ENCODE measurements around the gene ZNRF2.

DNA sequence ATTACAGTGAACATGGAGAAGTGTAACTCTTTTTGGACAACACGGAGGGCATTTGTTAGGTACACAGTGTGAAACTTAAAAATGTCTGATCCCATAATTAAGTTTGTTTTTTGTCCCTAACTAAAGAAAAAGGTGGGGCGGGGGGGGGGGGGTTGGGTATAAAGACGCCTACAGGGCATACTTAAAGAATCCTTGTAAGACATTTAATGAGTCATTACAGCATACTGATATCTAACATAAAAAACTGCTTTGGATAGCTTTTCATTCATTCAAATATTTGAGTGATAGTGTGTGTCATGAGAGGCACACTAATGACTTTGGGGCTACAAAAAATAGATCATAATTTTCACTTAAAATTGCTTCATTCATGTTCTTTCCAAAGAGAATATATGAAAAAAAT lies 31.2 kb downstream of the ZNRF2 start:
- no peak for TF ChIP-seq POLR2A (IDR thresholded peaks at IDR 0.05)
- TF ChIP-seq, protein P1, sequence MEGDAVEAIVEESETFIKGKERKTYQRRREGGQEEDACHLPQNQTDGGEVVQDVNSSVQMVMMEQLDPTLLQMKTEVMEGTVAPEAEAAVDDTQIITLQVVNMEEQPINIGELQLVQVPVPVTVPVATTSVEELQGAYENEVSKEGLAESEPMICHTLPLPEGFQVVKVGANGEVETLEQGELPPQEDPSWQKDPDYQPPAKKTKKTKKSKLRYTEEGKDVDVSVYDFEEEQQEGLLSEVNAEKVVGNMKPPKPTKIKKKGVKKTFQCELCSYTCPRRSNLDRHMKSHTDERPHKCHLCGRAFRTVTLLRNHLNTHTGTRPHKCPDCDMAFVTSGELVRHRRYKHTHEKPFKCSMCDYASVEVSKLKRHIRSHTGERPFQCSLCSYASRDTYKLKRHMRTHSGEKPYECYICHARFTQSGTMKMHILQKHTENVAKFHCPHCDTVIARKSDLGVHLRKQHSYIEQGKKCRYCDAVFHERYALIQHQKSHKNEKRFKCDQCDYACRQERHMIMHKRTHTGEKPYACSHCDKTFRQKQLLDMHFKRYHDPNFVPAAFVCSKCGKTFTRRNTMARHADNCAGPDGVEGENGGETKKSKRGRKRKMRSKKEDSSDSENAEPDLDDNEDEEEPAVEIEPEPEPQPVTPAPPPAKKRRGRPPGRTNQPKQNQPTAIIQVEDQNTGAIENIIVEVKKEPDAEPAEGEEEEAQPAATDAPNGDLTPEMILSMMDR (IDR thresholded peaks at IDR 0.05 in 4 of 5, conservative IDR thresholded peaks at IDR 0.05 in 1 of 5) = no peak

Measured in gastrocnemius medialis (tissue), 4 donors.